Neural cell (in vitro differentiated cells): ENCODE data around the gene AURKA. TPM values are rescaled to one million over a fixed set of nuclear protein-coding genes. Genes with fewer than 3 reads are reported as not detected.

Experiments used
- H2AFZ ChIP-seq: fragments of 200-600, 300-800 bp; sonication (generic), shearing (Covaris generic); 2 replicates; pipeline ENCODE4 v1.6.0; 2014; ENCODE audit warnings: low read depth, mild to moderate bottlenecking, antibody characterized with exemption, low read length, moderate library complexity
- H3F3A ChIP-seq: fragments of 200-600 bp; shearing (Covaris generic); 2 replicates; pipeline ENCODE4 v1.6.1; 2016; ENCODE audit warnings: mild to moderate bottlenecking, moderate library complexity, mixed read lengths, antibody characterized with exemption, low read length; ENCODE audit not compliant: insufficient read depth, poor library complexity, severe bottlenecking
- H3K27ac ChIP-seq: fragments of 200-600, 300-800 bp; sonication (generic), shearing (Covaris generic); 2 replicates; pipeline ENCODE4 v1.5.1; 2014; ENCODE audit warnings: mild to moderate bottlenecking, low read length, moderate library complexity
- H3K27me3 ChIP-seq: fragments of 300-800, 200-600 bp; sonication (generic), shearing (Covaris generic); 2 replicates; pipeline ENCODE4 v1.6.0; 2014; ENCODE audit warnings: mild to moderate bottlenecking, low read depth, low read length, moderate library complexity; ENCODE audit not compliant: insufficient read depth
- H3K36me3 ChIP-seq: fragments of 300-800, 200-600 bp; sonication (generic), shearing (Covaris generic); 2 replicates; pipeline ENCODE4 v1.5.1; 2014; ENCODE audit warnings: mild to moderate bottlenecking, antibody characterized with exemption, low read length, moderate library complexity; ENCODE audit not compliant: insufficient read depth
- H3K4me2 ChIP-seq: fragments of 300-800, 200-600 bp; sonication (generic), shearing (Covaris generic); 2 replicates; pipeline ENCODE4 v1.6.0; 2014; ENCODE audit warnings: mild to moderate bottlenecking, low read length
- H3K4me3 ChIP-seq: fragments of 300-800, 200-600 bp; sonication (generic), shearing (Covaris generic); 2 replicates; pipeline ENCODE4 v1.5.1; 2014; ENCODE audit warnings: mild to moderate bottlenecking, low read length, moderate library complexity
- H3K79me2 ChIP-seq: fragments of 200-600 bp; shearing (Covaris generic); replicated peaks from 2 replicates; pipeline ENCODE4 v1.6.0; 2014; ENCODE audit warnings: mild to moderate bottlenecking, low read length, moderate library complexity; ENCODE audit not compliant: insufficient read depth
- H3K9ac ChIP-seq: fragments of 300-800, 200-600 bp; sonication (generic), shearing (Covaris generic); 2 replicates; pipeline ENCODE4 v1.6.1; 2016; ENCODE audit warnings: mild to moderate bottlenecking, low read length, mixed read lengths
- H3K9me2 ChIP-seq: fragments of 200-600 bp; shearing (Covaris generic); 2 replicates; pipeline ENCODE4 v1.6.1; 2016; ENCODE audit warnings: mild to moderate bottlenecking, low read length, mixed read lengths; ENCODE audit not compliant: insufficient read depth
- H3K9me3 ChIP-seq: fragments of 200-600, 300-800 bp; sonication (generic), shearing (Covaris generic); 2 replicates; pipeline ENCODE4 v1.6.1; 2016; ENCODE audit warnings: mild to moderate bottlenecking, mixed run types, low read length, moderate library complexity, mixed read lengths
- H4K20me1 ChIP-seq: fragments of 200-600 bp; shearing (Covaris generic); 2 replicates; pipeline ENCODE4 v1.6.1; 2016; ENCODE audit warnings: mild to moderate bottlenecking, mixed run types; ENCODE audit not compliant: insufficient read depth
- CTCF ChIP-seq: fragments of 450-650 bp; IDR thresholded peaks from 2 replicates; pipeline ENCODE4 v1.5.1; 2014; ENCODE audit warnings: antibody characterized with exemption, mild to moderate bottlenecking, moderate library complexity; ENCODE audit not compliant: poor library complexity, severe bottlenecking
- EP300 ChIP-seq: fragments of 450-650 bp; conservative IDR thresholded peaks from 2 replicates; pipeline ENCODE4 v1.6.1; 2014; ENCODE audit warnings: antibody characterized with exemption, mild to moderate bottlenecking, moderate library complexity; ENCODE audit not compliant: poor library complexity, severe bottlenecking
- EZH2 ChIP-seq: fragments of 200-600, 300-800 bp; shearing (Covaris generic), sonication (generic); IDR thresholded peaks from 2 replicates; pipeline ENCODE4 v1.6.1; 2014; ENCODE audit warnings: antibody characterized with exemption, low read length, borderline replicate concordance, mild to moderate bottlenecking; ENCODE audit not compliant: insufficient read depth, poor library complexity, severe bottlenecking
- MXI1 ChIP-seq: fragments of 450-650 bp; conservative IDR thresholded peaks from 2 replicates; pipeline ENCODE4 v1.6.1; 2014; ENCODE audit warnings: antibody characterized with exemption, mild to moderate bottlenecking; ENCODE audit not compliant: poor library complexity, severe bottlenecking
- POLR2AphosphoS5 ChIP-seq: IDR thresholded peaks from 2 replicates; pipeline ENCODE4 v1.6.1; 2012
- RAD21 ChIP-seq: fragments of 450-650 bp; conservative IDR thresholded peaks from 2 replicates; pipeline ENCODE4 v1.6.1; 2014; ENCODE audit warnings: antibody characterized with exemption, mild to moderate bottlenecking, moderate library complexity
- REST ChIP-seq: IDR thresholded peaks from 2 replicates; pipeline ENCODE4 v1.6.1; 2012; ENCODE audit warnings: borderline replicate concordance
- SMC3 ChIP-seq: fragments of 450-650 bp; conservative IDR thresholded peaks from 2 replicates; pipeline ENCODE4 v1.6.1; 2014; ENCODE audit warnings: antibody characterized with exemption, mild to moderate bottlenecking, moderate library complexity; ENCODE audit not compliant: poor library complexity
- TAF1 ChIP-seq: IDR thresholded peaks from 2 replicates; pipeline ENCODE4 v1.6.1; 2012; ENCODE audit warnings: low read depth
- polyA plus RNA-seq: library from polyadenylated mRNA; depleted of rRNA; stranded (reverse); fragments of >200 nt; gene quantifications from 2 replicates; pipeline ENCODE4 v1.2.3, GENCODE V29; 2014

AURKA gene
- polyA plus RNA-seq, 1 donor from 2014 or later: 2.5 TPM

GRCh38 chr20:56323206-56323605, 68.8 kb downstream of the AURKA start:
- TF ChIP-seq EP300 (no peak), REST (no peak), RAD21 (no peak), POLR2AphosphoS5 (no peak), MXI1 (no peak), TAF1 (no peak), SMC3 (no peak), CTCF (no peak), EZH2 (no peak)
- no peaks in the 10 kb centered on the region for H3K9me3 ChIP-seq
- H3K9me2 ChIP-seq: no peaks in the 10 kb centered on the region
- H3F3A ChIP-seq: no peaks in the 10 kb centered on the region
- no peak overlapping the region for H3K9ac ChIP-seq
- H3K27me3 ChIP-seq: no peaks in the 10 kb centered on the region
- H3K79me2 ChIP-seq: no peaks in the 10 kb centered on the region
- H3K36me3 ChIP-seq: no peaks in the 10 kb centered on the region
- no peak overlapping the region for H3K4me3 ChIP-seq
- no peak overlapping the region for H3K27ac ChIP-seq
- H2AFZ ChIP-seq: no peak overlapping the region
- H4K20me1 ChIP-seq: no peaks in the 10 kb centered on the region
- no peak overlapping the region for H3K4me2 ChIP-seq

- no peak overlapping the region for H3K4me2 ChIP-seq
- H4K20me1 ChIP-seq: no peaks in the 10 kb centered on the region
- no peak overlapping the region for H3K9ac ChIP-seq
- H3F3A ChIP-seq: no peaks in the 10 kb centered on the region
- no peak overlapping the region for H3K4me3 ChIP-seq
- H2AFZ ChIP-seq: no peak overlapping the region
- H3K9me2 ChIP-seq: no peaks in the 10 kb centered on the region
- no peaks in the 10 kb centered on the region for H3K79me2 ChIP-seq
- H3K27ac ChIP-seq: no peak overlapping the region
- H3K27me3 ChIP-seq: no peaks in the 10 kb centered on the region
- H3K36me3 ChIP-seq: no peaks in the 10 kb centered on the region
- H3K9me3 ChIP-seq: no peaks in the 10 kb centered on the region
- TF ChIP-seq REST: no peak
- no peak for TF ChIP-seq EP300
- no peak for TF ChIP-seq MXI1
- TF ChIP-seq SMC3: no peak
- no peak for TF ChIP-seq CTCF
- no peak for TF ChIP-seq RAD21
These were observed 69.3 kb downstream of the AURKA start for GRCh38 chr20:56322681-56323080.
